RWPE1 (cell line): ENCODE measurements around the gene TAF9B.
"Not testable (repeated sequence)": the region's sequence is repeated elsewhere in the genome, so short reads cannot be mapped to it uniquely, and the experiment has no call there.

Experiments used
- CTCF ChIA-PET: fragments of 350-600 bp; sonication (Branson Sonifier 250); formaldehyde crosslinking; extraction: SDS; loops from one replicate; lab custom pipeline; 2021; lab: Yijun Ruan, JAX
- POLR2A ChIA-PET: fragments of 400-600 bp; formaldehyde crosslinking; extraction: SDS; loops from one replicate; lab custom pipeline; 2020; ENCODE audit warnings: antibody characterized with exemption; ENCODE audit not compliant: low non-redundant PET; lab: Yijun Ruan, JAX
- DNase-seq: peaks from one replicate; pipeline ENCODE4 v3.0.0; 2012; ENCODE audit warnings: low spot score
- H3K27ac ChIP-seq: fragments of 450-650 bp; 2 replicates; pipeline ENCODE4 v1.5.1; 2017
- CTCF ChIP-seq: fragments of 450-650 bp; conservative IDR thresholded peaks from 2 replicates; pipeline ENCODE4 v1.5.1; 2017; ENCODE audit warnings: low read depth, mild to moderate bottlenecking

The TAF9B gene

GRCh38 chrX:78140206-78140605 lies 756 bp upstream of the TAF9B start:
- CTCF ChIA-PET, result no interaction called here
- POLR2A ChIA-PET, result no interaction called here
- H3K27ac ChIP-seq, result no peak overlapping the region
- DNase-seq, result no peak
- no peak for TF ChIP-seq CTCF

GRCh38 chrX:78133238-78133960 lies 6.1 kb downstream of the TAF9B start:
- no peak for TF ChIP-seq CTCF
- ChIA-PET POLR2A (no interaction called here), CTCF (interaction anchor here (0.6 kb wide), 1 partner anchor 18 kb away, joined by 3 read pairs; no protein-coding TSS in a partner anchor)
- no peak for DNase-seq
- no peak overlapping the region for H3K27ac ChIP-seq

GRCh38 chrX:78131117-78131516 lies 8.3 kb downstream of the TAF9B start:
- no peak for TF ChIP-seq CTCF
- no peak for DNase-seq
- ChIA-PET CTCF (no interaction called here), POLR2A (no interaction called here)
- H3K27ac ChIP-seq, result no peak overlapping the region

GRCh38 chrX:78130396-78130795 lies 9.1 kb downstream of the TAF9B start:
- CTCF ChIA-PET, result no interaction called here
- no peak overlapping the region for H3K27ac ChIP-seq
- POLR2A ChIA-PET, result no interaction called here
- no peak for TF ChIP-seq CTCF
- DNase-seq, result no peak

- no peak for DNase-seq
- POLR2A ChIA-PET, result no interaction called here
- CTCF ChIA-PET, result no interaction called here
- no peak for TF ChIP-seq CTCF
- no peak overlapping the region for H3K27ac ChIP-seq
These were observed 9.7 kb downstream of the TAF9B start for GRCh38 chrX:78129714-78130113.

- CTCF ChIA-PET, DNase-seq, POLR2A ChIA-PET, H3K27ac ChIP-seq: not testable (repeated sequence)
These were observed 13.7 kb downstream of the TAF9B start for GRCh38 chrX:78125781-78126180.

GRCh38 chrX:78125148-78125547 lies 14.3 kb downstream of the TAF9B start:
- ChIA-PET CTCF (interaction anchor here (0.6 kb wide), 1 partner anchor 101 kb away, joined by 5 read pairs; no protein-coding TSS in a partner anchor), POLR2A (no interaction called here)

More at GRCh38 chrX:78125148-78125547, 14.3 kb downstream of the TAF9B start:
- TF ChIP-seq CTCF, result no peak
- DNase-seq, result no peak
- no peak overlapping the region for H3K27ac ChIP-seq
